ENCODE results near the gene GRIN3B.

Gene GRIN3B

GRCh38 chr19:960601-960938, 39.6 kb upstream of the GRIN3B start:
- H3K27ac Mint-ChIP-seq, result no peak overlapping the region
- intact Hi-C loops (cut with micrococcal nuclease), result no loop called here
- H3K4me1 Mint-ChIP-seq (ENCODE audit: low read depth), result peaks cover 55% of the 10 kb centered on the region
- H3K36me3 Mint-ChIP-seq (ENCODE audit: low read depth), result peaks cover 98% of the 10 kb centered on the region
- H3K9me3 Mint-ChIP-seq, result no peaks in the 10 kb centered on the region
- H3K27me3 Mint-ChIP-seq, result no peaks in the 10 kb centered on the region
- H3K4me3 Mint-ChIP-seq, result no peak overlapping the region

- H3K9me3 Mint-ChIP-seq, result no peaks in the 10 kb centered on the region
- no peak overlapping the region for H3K4me3 Mint-ChIP-seq
- H3K27ac Mint-ChIP-seq, result peak overlapping the region; percentile 60
- H3K4me1 Mint-ChIP-seq (ENCODE audit: low read depth), result peaks cover 48% of the 10 kb centered on the region
- no peaks in the 10 kb centered on the region for H3K27me3 Mint-ChIP-seq
- intact Hi-C loops (cut with micrococcal nuclease), result no loop called here
- peaks cover 98% of the 10 kb centered on the region for H3K36me3 Mint-ChIP-seq (ENCODE audit: low read depth)
Observed at GRCh38 chr19:961866-962620, 38.2 kb upstream of the GRIN3B start.

- H3K4me3 Mint-ChIP-seq, result no peak overlapping the region
- H3K27me3 Mint-ChIP-seq, result no peaks in the 10 kb centered on the region
- H3K36me3 Mint-ChIP-seq (ENCODE audit: low read depth), result peaks cover 100% of the 10 kb centered on the region
Observed at GRCh38 chr19:962683-963400, 37.4 kb upstream of the GRIN3B start.

GRCh38 chr19:963486-963951, 36.7 kb upstream of the GRIN3B start:
- Mint-ChIP-seq H3K27ac (no peak overlapping the region), H3K4me1 (ENCODE audit: low read depth) (peaks cover 36% of the 10 kb centered on the region), H3K27me3 (no peaks in the 10 kb centered on the region), H3K36me3 (ENCODE audit: low read depth) (peaks cover 100% of the 10 kb centered on the region), H3K4me3 (no peak overlapping the region), H3K9me3 (no peaks in the 10 kb centered on the region)
- intact Hi-C loops (cut with micrococcal nuclease), result no loop called here

More at GRCh38 chr19:962683-963400, 37.4 kb upstream of the GRIN3B start:
- Mint-ChIP-seq H3K9me3 (no peaks in the 10 kb centered on the region), H3K4me1 (ENCODE audit: low read depth) (peaks cover 40% of the 10 kb centered on the region), H3K27ac (no peak overlapping the region)
- intact Hi-C loops (cut with micrococcal nuclease), result no loop called here

GRCh38 chr19:964116-964520, 36.1 kb upstream of the GRIN3B start:
- Mint-ChIP-seq H3K4me3 (no peak overlapping the region), H3K36me3 (ENCODE audit: low read depth) (peaks cover 100% of the 10 kb centered on the region), H3K4me1 (ENCODE audit: low read depth) (peaks cover 30% of the 10 kb centered on the region), H3K27ac (no peak overlapping the region), H3K27me3 (no peaks in the 10 kb centered on the region), H3K9me3 (no peaks in the 10 kb centered on the region)
- intact Hi-C loops (cut with micrococcal nuclease), result no loop called here

GRCh38 chr19:964761-965694, 35.2 kb upstream of the GRIN3B start:
- H3K36me3 Mint-ChIP-seq (ENCODE audit: low read depth), result peaks cover 100% of the 10 kb centered on the region
- H3K4me3 Mint-ChIP-seq, result no peak overlapping the region
- intact Hi-C loops (cut with micrococcal nuclease), result no loop called here
- no peaks in the 10 kb centered on the region for H3K27me3 Mint-ChIP-seq
- no peaks in the 10 kb centered on the region for H3K9me3 Mint-ChIP-seq
- H3K4me1 Mint-ChIP-seq (ENCODE audit: low read depth), result peaks cover 22% of the 10 kb centered on the region
- H3K27ac Mint-ChIP-seq, result no peak overlapping the region

GRCh38 chr19:966485-967088, 33.6 kb upstream of the GRIN3B start:
- no peak overlapping the region for H3K4me3 Mint-ChIP-seq
- no peak overlapping the region for H3K27ac Mint-ChIP-seq
- intact Hi-C loops (cut with micrococcal nuclease), result no loop called here
- H3K9me3 Mint-ChIP-seq, result no peaks in the 10 kb centered on the region
- H3K4me1 Mint-ChIP-seq (ENCODE audit: low read depth), result peaks cover 15% of the 10 kb centered on the region
- peaks cover 100% of the 10 kb centered on the region for H3K36me3 Mint-ChIP-seq (ENCODE audit: low read depth)
- H3K27me3 Mint-ChIP-seq, result no peaks in the 10 kb centered on the region

- intact Hi-C loops (cut with micrococcal nuclease), result no loop called here
- no peaks in the 10 kb centered on the region for H3K9me3 Mint-ChIP-seq
- peaks cover 100% of the 10 kb centered on the region for H3K36me3 Mint-ChIP-seq (ENCODE audit: low read depth)
- no peak overlapping the region for H3K27ac Mint-ChIP-seq
- H3K27me3 Mint-ChIP-seq, result no peaks in the 10 kb centered on the region
- no peaks in the 10 kb centered on the region for H3K4me1 Mint-ChIP-seq (ENCODE audit: low read depth)
- H3K4me3 Mint-ChIP-seq, result no peak overlapping the region
Observed at GRCh38 chr19:970695-971094, 29.5 kb upstream of the GRIN3B start.

GRCh38 chr19:971795-972194, 28.4 kb upstream of the GRIN3B start:
- Mint-ChIP-seq H3K27ac (no peak overlapping the region), H3K4me1 (ENCODE audit: low read depth) (no peaks in the 10 kb centered on the region), H3K9me3 (no peaks in the 10 kb centered on the region), H3K4me3 (no peak overlapping the region), H3K27me3 (no peaks in the 10 kb centered on the region), H3K36me3 (ENCODE audit: low read depth) (peaks cover 100% of the 10 kb centered on the region)
- intact Hi-C loops (cut with micrococcal nuclease), result no loop called here

- no peaks in the 10 kb centered on the region for H3K9me3 Mint-ChIP-seq
- intact Hi-C loops (cut with micrococcal nuclease), result no loop called here
- H3K4me3 Mint-ChIP-seq, result no peak overlapping the region
- no peaks in the 10 kb centered on the region for H3K4me1 Mint-ChIP-seq (ENCODE audit: low read depth)
- H3K27ac Mint-ChIP-seq, result no peak overlapping the region
- H3K36me3 Mint-ChIP-seq (ENCODE audit: low read depth), result peaks cover 96% of the 10 kb centered on the region
- no peaks in the 10 kb centered on the region for H3K27me3 Mint-ChIP-seq
Observed at GRCh38 chr19:972281-972680, 27.9 kb upstream of the GRIN3B start.

GRCh38 chr19:973726-974563, 26.3 kb upstream of the GRIN3B start:
- Mint-ChIP-seq H3K27ac (no peak overlapping the region), H3K27me3 (no peaks in the 10 kb centered on the region), H3K36me3 (ENCODE audit: low read depth) (peaks cover 80% of the 10 kb centered on the region), H3K4me1 (ENCODE audit: low read depth) (no peaks in the 10 kb centered on the region), H3K9me3 (no peaks in the 10 kb centered on the region), H3K4me3 (no peak overlapping the region)
- intact Hi-C loops (cut with micrococcal nuclease), result no loop called here

GRCh38 chr19:974564-975257, 25.5 kb upstream of the GRIN3B start:
- no peaks in the 10 kb centered on the region for H3K9me3 Mint-ChIP-seq
- H3K27ac Mint-ChIP-seq, result no peak overlapping the region
- intact Hi-C loops (cut with micrococcal nuclease), result no loop called here
- H3K4me1 Mint-ChIP-seq (ENCODE audit: low read depth), result no peaks in the 10 kb centered on the region
- H3K4me3 Mint-ChIP-seq, result no peak overlapping the region
- peaks cover 72% of the 10 kb centered on the region for H3K36me3 Mint-ChIP-seq (ENCODE audit: low read depth)
- H3K27me3 Mint-ChIP-seq, result no peaks in the 10 kb centered on the region

All from dendritic cell treated with granulocyte-macrophage colony-stimulating factor and Interleukin-4, amounts not matched to agents 40 ng/mL and 50 ng/mL, for 4 days (primary cell).